Coronary artery (tissue), 2 donors: ENCODE measurements around the gene VPS26C.
A peak's percentile ranks its signal among the peaks of the same experiment; 100 is the strongest.

ENCODE experiments used
- DNase-seq: peaks from one replicate; pipeline ENCODE4 v3.0.0-alpha.2; 2017; ENCODE audit warnings: low spot score
- H3K27ac ChIP-seq, 2 donors: fragments of 200-600 bp; sonication (generic); one replicate each; pipeline ENCODE4 v1.5.1; 2016 to 2019
- H3K4me3 ChIP-seq: fragments of 200-600 bp; sonication (generic); 2 replicates; pipeline ENCODE4 v1.5.1; 2016; ENCODE audit warnings: mild to moderate bottlenecking, moderate library complexity
- CTCF ChIP-seq: fragments of 200-600 bp; sonication (generic); IDR thresholded peaks from one replicate; pipeline ENCODE4 v1.5.1; 2019; ENCODE audit warnings: antibody characterized with exemption

VPS26C gene

GRCh38 chr21:37263827-37264600 is 3.1 kb downstream of the VPS26C start:
- no peak for DNase-seq
- no peak for TF ChIP-seq CTCF
- Histone ChIP-seq H3K4me3 (no peak overlapping the region), H3K27ac (no peak overlapping the region)

GRCh38 chr21:37259426-37259825 is 7.7 kb downstream of the VPS26C start:
- H3K4me3 ChIP-seq = no peak overlapping the region
- no peak for TF ChIP-seq CTCF
- no peak for DNase-seq
- H3K27ac ChIP-seq = no peak overlapping the region

- Histone ChIP-seq H3K4me3 (peak overlapping the region; percentile 75), H3K27ac (peak overlapping the region; percentile 49 to 66)
- DNase-seq = no peak
- no peak for TF ChIP-seq CTCF
Measured at GRCh38 chr21:37257967-37258877, 8.9 kb downstream of the VPS26C start.

GRCh38 chr21:37257511-37257966 is 9.6 kb downstream of the VPS26C start:
- peak overlapping the region; percentile 49 to 66 for H3K27ac ChIP-seq
- TF ChIP-seq CTCF = no peak
- H3K4me3 ChIP-seq = peak overlapping the region; percentile 75
- no peak for DNase-seq

GRCh38 chr21:37253991-37254390 is 13.1 kb downstream of the VPS26C start:
- DNase-seq = no peak
- Histone ChIP-seq H3K4me3 (no peak overlapping the region), H3K27ac (no peak overlapping the region)
- no peak for TF ChIP-seq CTCF

- DNase-seq = no peak
- H3K4me3 ChIP-seq = no peak overlapping the region
- H3K27ac ChIP-seq = no peak overlapping the region
- no peak for TF ChIP-seq CTCF
Measured at GRCh38 chr21:37251294-37251634, 15.9 kb downstream of the VPS26C start.
